Astrocyte (in vitro differentiated cells and primary cell): ENCODE measurements around the gene LHFPL2. TPM values are rescaled to one million over a fixed set of nuclear protein-coding genes. Genes with fewer than 3 reads are reported as not detected.

Source experiments
- DNase-seq: peaks from one replicate; pipeline ENCODE4 v3.0.0-alpha.2; 2010; ENCODE audit warnings: low read depth
- FAIRE-seq: peaks from 2 replicates; lab custom pipeline; 2011; peaks lifted over from hg19 to GRCh38; lab: Jason Lieb, UNC
- H2AFZ ChIP-seq: 2 replicates; pipeline ENCODE4 v1.6.0; 2012; ENCODE audit warnings: low read depth, low read length, inconsistent platforms
- H3K27ac ChIP-seq: 2 replicates; pipeline ENCODE4 v1.5.1; 2011; ENCODE audit warnings: low read depth, low read length, inconsistent platforms
- H3K27me3 ChIP-seq: 2 replicates; pipeline ENCODE4 v1.6.0; 2011; ENCODE audit warnings: low read length, inconsistent platforms; ENCODE audit not compliant: insufficient read depth
- H3K36me3 ChIP-seq: 2 replicates; pipeline ENCODE4 v1.5.1; 2011; ENCODE audit warnings: low read length, inconsistent platforms; ENCODE audit not compliant: insufficient read depth
- H3K4me1 ChIP-seq: 2 replicates; pipeline ENCODE4 v1.5.1; 2011; ENCODE audit warnings: low read length, inconsistent platforms; ENCODE audit not compliant: insufficient read depth
- H3K4me2 ChIP-seq: 2 replicates; pipeline ENCODE4 v1.6.0; 2012; ENCODE audit warnings: low read length, inconsistent platforms
- H3K4me3 ChIP-seq: 2 replicates; pipeline ENCODE4 v1.5.1; 2011; ENCODE audit warnings: low read depth, mild to moderate bottlenecking, low read length, inconsistent platforms; ENCODE audit not compliant: insufficient read depth
- H3K79me2 ChIP-seq: 2 replicates; pipeline ENCODE4 v1.6.0; 2012; ENCODE audit warnings: mild to moderate bottlenecking, low read length, inconsistent platforms; ENCODE audit not compliant: insufficient read depth
- H3K9ac ChIP-seq: 2 replicates; pipeline ENCODE4 v1.6.0; 2012; ENCODE audit warnings: mild to moderate bottlenecking, low read length, inconsistent platforms
- H3K9me3 ChIP-seq: 2 replicates; pipeline ENCODE4 v1.5.1; 2012; ENCODE audit warnings: low read depth, mild to moderate bottlenecking, low read length, inconsistent platforms; ENCODE audit not compliant: insufficient read depth
- H4K20me1 ChIP-seq: 2 replicates; pipeline ENCODE4 v1.6.0; 2012; ENCODE audit warnings: low read length, inconsistent platforms; ENCODE audit not compliant: insufficient read depth
- H3K27ac Mint-ChIP-seq: one replicate; pipeline ENCODE4 v1.8.0; 2021; ENCODE audit warnings: mild to moderate bottlenecking, mixed read lengths; ENCODE audit not compliant: unreplicated experiment
- H3K27me3 Mint-ChIP-seq: one replicate; pipeline ENCODE4 v1.8.0; 2021; ENCODE audit warnings: low read depth, mixed read lengths; ENCODE audit not compliant: unreplicated experiment
- H3K36me3 Mint-ChIP-seq: one replicate; pipeline ENCODE4 v1.8.0; 2021; ENCODE audit warnings: low read depth, mixed read lengths; ENCODE audit not compliant: unreplicated experiment
- H3K4me1 Mint-ChIP-seq: one replicate; pipeline ENCODE4 v1.8.0; 2021; ENCODE audit warnings: low read depth, mixed read lengths; ENCODE audit not compliant: unreplicated experiment
- H3K4me3 Mint-ChIP-seq: one replicate; pipeline ENCODE4 v1.8.0; 2021; ENCODE audit warnings: mild to moderate bottlenecking, moderate library complexity, mixed read lengths; ENCODE audit not compliant: unreplicated experiment
- H3K9me3 Mint-ChIP-seq: one replicate; pipeline ENCODE4 v1.8.0; 2021; ENCODE audit warnings: mild to moderate bottlenecking, mixed read lengths; ENCODE audit not compliant: unreplicated experiment
- CTCF ChIP-seq: IDR thresholded peaks from 2 replicates; pipeline ENCODE4 v1.5.1; 2011; ENCODE audit warnings: low read depth, mild to moderate bottlenecking, inconsistent platforms, low read length, moderate library complexity; ENCODE audit not compliant: insufficient read depth
- EZH2 ChIP-seq: IDR thresholded peaks from 2 replicates; pipeline ENCODE4 v1.6.1; 2012; ENCODE audit warnings: mild to moderate bottlenecking, low read length, inconsistent platforms; ENCODE audit not compliant: insufficient read depth
- total RNA-seq: library from RNA; stranded (reverse); gene quantifications from 2 replicates; pipeline ENCODE4 v1.2.1, GENCODE V29; 2021

The LHFPL2 gene
- total RNA-seq, 1 donor from 2014 or later = 17.0 TPM

- H3K27ac ChIP-seq = peak overlapping the region; percentile 67
- peak overlapping the region; percentile 29 for H3K9ac ChIP-seq
- peaks cover 3% of the 10 kb centered on the region for H3K36me3 ChIP-seq
- no peaks in the 10 kb centered on the region for H3K27me3 ChIP-seq
- Mint-ChIP-seq H3K27me3 (no peaks in the 10 kb centered on the region), H3K4me1 (peaks cover 26% of the 10 kb centered on the region), H3K9me3 (no peaks in the 10 kb centered on the region), H3K4me3 (no peak overlapping the region), H3K27ac (no peak overlapping the region), H3K36me3 (peaks cover 8% of the 10 kb centered on the region)
- DNase-seq (no peak), FAIRE-seq (no peak)
- H3K79me2 ChIP-seq = peaks cover 89% of the 10 kb centered on the region
- H3K4me3 ChIP-seq = no peak overlapping the region
- peaks cover 37% of the 10 kb centered on the region for H3K4me1 ChIP-seq
- H3K9me3 ChIP-seq = no peaks in the 10 kb centered on the region
- peak overlapping the region; percentile 58 for H3K4me2 ChIP-seq
- TF ChIP-seq EZH2 (no peak), CTCF (no peak)
- peaks cover 70% of the 10 kb centered on the region for H4K20me1 ChIP-seq
- no peak overlapping the region for H2AFZ ChIP-seq
Measured at GRCh38 chr5:78638973-78639669, 9.5 kb downstream of the LHFPL2 start.

GRCh38 chr5:78638423-78638822 lies 10.1 kb downstream of the LHFPL2 start:
- Histone ChIP-seq H3K27me3 (no peaks in the 10 kb centered on the region), H3K9ac (peak overlapping the region; percentile 29), H4K20me1 (peaks cover 74% of the 10 kb centered on the region), H3K4me1 (peaks cover 41% of the 10 kb centered on the region), H2AFZ (no peak overlapping the region), H3K9me3 (no peaks in the 10 kb centered on the region), H3K27ac (peak overlapping the region; percentile 67), H3K79me2 (peaks cover 90% of the 10 kb centered on the region), H3K4me2 (peak overlapping the region; percentile 58), H3K36me3 (peaks cover 3% of the 10 kb centered on the region), H3K4me3 (no peak overlapping the region)
- DNase-seq = peak; percentile 96
- Mint-ChIP-seq H3K4me3 (no peak overlapping the region), H3K4me1 (peaks cover 33% of the 10 kb centered on the region), H3K9me3 (no peaks in the 10 kb centered on the region), H3K27ac (no peak overlapping the region), H3K36me3 (peaks cover 8% of the 10 kb centered on the region), H3K27me3 (no peaks in the 10 kb centered on the region)
- peak; percentile 52 for FAIRE-seq
- TF ChIP-seq CTCF = no peak
- TF ChIP-seq EZH2 = no peak

DNA sequence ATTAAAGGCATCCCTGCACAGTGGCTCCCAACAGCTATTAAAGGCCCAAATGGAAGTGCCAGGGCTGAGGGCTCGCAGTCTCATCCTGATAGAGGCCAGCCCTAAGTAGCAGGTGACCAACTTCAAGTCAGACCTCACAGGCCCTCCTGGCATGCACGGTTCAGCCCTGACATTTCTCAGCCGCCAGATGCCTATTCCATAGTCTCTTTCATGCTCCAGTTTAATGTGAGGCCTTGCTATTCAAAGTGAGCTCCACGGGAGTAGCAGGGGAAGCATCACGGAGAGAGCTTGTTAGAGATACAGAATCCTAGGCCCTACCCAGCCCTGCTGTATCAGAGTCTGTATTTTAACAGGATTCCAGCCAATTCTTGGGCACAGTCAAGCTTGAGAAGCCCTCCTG lies 11.1 kb downstream of the LHFPL2 start:
- Mint-ChIP-seq H3K27me3 (no peaks in the 10 kb centered on the region), H3K27ac (no peak overlapping the region), H3K9me3 (no peaks in the 10 kb centered on the region), H3K36me3 (peaks cover 8% of the 10 kb centered on the region), H3K4me3 (no peak overlapping the region), H3K4me1 (peaks cover 34% of the 10 kb centered on the region)
- no peak overlapping the region for H2AFZ ChIP-seq
- no peaks in the 10 kb centered on the region for H3K27me3 ChIP-seq
- H4K20me1 ChIP-seq = peaks cover 77% of the 10 kb centered on the region
- no peak overlapping the region for H3K9ac ChIP-seq
- no peaks in the 10 kb centered on the region for H3K9me3 ChIP-seq
- H3K4me1 ChIP-seq = peaks cover 42% of the 10 kb centered on the region
- H3K36me3 ChIP-seq = no peaks in the 10 kb centered on the region
- H3K4me2 ChIP-seq = no peak overlapping the region
- no peak overlapping the region for H3K4me3 ChIP-seq
- peak overlapping the region; percentile 21 for H3K27ac ChIP-seq
- no peak for FAIRE-seq
- no peak for DNase-seq
- peaks cover 90% of the 10 kb centered on the region for H3K79me2 ChIP-seq
- TF ChIP-seq EZH2 = no peak
- TF ChIP-seq CTCF = no peak
